G401.6 (cell line): ENCODE data around the gene SOX6.
"Not testable (repeated sequence)": the region's sequence is repeated elsewhere in the genome, so short reads cannot be mapped to it uniquely, and the experiment has no call there.

Source experiments
- FAIRE-seq: peaks from 2 replicates; lab custom pipeline; 2012; peaks lifted over from hg19 to GRCh38; lab: Jason Lieb, UNC

SOX6 gene

GRCh38 chr11:16034074-16034473 lies 322.3 kb downstream of the SOX6 start:
- FAIRE-seq = no peak

DNA sequence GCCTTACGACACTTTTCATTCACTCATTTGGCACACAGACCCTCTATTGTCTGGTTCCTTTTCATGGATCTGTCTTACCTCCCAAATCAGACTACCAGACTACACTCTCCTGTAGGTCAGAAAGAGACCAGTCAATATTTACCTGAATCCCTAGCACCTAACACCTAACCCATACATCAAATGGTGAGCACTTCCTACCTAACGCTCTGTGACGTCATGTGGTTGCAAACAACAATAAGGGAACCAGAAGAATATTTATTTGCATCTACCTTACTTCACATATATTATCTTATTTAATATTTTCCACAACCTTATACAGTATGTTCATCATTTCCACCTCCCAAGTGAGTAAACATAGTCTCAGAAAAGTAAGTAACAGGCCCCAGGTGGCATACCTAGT lies 323.4 kb downstream of the SOX6 start:
- no peak for FAIRE-seq

DNA sequence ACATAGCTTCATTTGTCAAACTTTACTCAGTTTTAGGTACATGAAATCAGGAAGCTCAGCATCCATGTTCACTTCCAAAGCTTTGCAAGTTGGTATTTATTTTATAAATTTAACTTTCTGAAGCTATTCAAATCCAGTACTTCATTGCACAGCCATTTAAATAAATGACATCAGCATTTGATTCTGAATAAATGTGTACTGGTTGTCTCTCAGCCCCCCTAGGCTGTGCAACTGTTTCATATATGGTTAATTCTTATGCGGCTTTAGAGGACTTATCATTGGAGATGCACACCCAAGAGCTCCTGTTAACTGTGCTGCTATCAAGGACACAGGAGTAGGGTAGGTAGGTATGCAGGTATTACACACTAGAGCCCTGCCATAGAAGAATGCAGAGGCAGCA lies 325.1 kb downstream of the SOX6 start:
- FAIRE-seq = no peak

DNA sequence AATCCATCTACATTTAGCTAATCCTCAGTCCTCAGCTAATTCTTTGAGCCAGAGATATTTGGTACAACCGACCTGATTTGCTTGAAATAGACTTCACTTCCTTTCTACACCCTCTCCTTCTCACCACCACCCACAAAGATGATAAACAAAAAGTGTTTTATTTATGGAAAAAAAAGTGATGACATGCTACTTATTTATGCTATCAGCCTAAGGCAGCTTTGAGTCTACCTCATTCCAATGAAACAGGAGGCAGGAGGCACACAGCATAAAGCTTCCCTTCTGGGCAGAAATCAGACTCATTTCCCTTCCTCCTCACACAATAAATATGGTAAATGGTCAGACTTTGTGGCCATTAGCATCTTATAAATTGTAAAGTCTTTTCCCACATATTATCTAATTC lies 325.7 kb downstream of the SOX6 start:
- FAIRE-seq = no peak

DNA sequence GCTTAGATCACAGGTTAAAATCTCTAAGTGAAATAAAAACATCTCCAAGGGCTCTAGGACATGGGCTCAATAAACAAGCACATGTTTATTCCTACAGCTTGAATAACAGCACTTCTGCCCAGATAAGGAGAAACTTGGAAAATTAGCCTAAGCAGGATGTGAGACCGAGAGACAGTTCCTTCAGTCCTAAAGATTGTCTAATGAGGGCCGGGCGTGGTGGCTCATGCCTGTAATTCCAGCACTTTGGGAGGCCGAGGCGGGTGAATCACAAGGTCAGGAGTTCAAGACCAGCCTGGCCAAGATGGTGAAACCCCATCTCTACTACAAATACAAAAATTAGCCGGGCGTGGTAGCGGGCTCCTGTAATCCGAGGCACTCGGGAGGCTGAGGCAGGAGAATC lies 327.2 kb downstream of the SOX6 start:
- FAIRE-seq = not testable (repeated sequence)

DNA sequence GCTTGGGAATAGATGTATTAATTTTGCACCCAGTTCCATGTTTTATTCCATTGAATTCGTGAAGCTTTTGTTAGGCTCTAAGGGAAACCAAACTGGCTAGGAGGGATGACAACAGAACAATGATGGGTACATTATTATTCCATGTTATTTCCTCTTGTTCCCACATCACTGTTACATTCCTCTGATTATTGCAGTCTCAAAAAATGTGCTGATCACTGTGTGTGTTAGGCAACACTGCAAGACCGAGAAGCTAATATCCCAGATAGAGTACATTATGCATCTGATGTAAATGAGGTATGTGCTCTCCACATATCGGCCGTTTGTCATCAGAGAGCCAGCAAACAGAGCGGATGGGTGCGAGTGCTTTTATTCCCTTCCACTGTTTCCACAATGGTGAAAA lies 327.9 kb downstream of the SOX6 start:
- FAIRE-seq = no peak

- no peak for FAIRE-seq
These were observed 328.7 kb downstream of the SOX6 start for GRCh38 chr11:16027621-16028020.

DNA sequence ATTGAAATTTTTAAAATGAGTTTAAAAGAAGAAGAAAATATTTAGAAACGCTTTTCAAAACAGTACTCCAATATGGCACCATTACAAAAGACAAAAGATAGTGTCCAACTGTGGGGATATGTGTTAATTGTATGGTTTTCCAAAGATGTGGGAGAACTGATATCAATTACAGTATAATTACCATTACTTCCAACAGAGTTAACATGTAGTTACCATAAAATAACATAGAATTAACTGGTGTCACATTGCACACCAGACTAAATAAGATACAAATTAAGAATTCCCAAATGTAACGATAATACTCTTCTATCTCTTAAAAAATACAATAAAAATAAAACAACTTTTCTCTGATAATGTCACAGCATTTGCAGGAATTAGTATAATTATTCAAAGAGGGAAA lies 329.5 kb downstream of the SOX6 start:
- FAIRE-seq = no peak

DNA sequence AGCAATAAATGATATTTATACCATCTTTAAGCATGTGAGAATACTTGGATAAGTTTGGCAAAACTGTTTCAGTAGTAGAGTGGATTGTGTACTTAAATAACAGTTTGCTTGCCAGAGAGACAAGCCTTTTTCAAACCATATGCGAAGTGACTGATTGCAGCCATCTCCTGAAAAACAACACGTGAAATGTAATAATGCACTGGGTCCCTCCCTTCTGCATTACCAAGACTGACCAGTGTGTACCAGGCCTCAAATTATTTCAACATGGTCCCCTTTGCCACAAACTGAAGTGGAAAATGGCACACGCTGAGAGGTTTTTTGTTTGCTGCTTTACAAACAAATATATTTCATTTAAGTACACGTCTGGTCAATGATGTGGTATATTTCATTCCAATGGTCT lies 337.4 kb downstream of the SOX6 start:
- FAIRE-seq = no peak

GRCh38 chr11:16016468-16016829 lies 339.9 kb downstream of the SOX6 start:
- FAIRE-seq = no peak

DNA sequence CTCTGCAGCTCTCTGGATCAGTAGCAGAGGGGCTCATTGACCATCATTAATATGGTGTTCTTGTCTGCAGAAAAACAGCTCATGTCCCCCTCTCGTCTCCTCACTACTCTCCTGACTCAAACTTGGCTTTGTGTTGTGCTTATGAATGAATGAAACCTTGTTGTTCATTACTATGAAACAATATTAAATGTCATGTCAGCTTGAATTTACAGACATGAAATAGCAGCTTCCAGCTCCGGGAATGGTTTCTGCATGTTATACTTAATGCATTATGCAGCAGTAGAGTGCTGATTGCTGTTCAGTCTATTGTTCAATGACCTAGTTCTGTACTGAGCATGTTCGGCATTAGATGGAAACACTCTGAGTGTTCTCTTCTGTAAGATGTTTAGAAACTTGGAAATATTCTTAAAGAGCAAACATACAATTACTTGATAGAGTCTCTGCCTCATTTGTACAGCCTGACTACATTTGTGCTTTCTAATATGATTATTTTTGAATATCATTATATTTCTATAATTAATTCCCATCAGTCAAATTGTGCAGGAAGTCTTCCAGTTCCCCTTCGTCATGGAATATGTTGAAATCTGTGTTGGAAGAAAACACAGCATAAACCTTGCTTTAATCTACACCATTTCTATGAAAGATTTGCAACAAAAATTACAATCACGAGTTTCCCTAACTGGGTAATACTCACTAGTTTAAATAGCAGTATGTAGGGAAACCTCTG lies 340.4 kb downstream of the SOX6 start:
- FAIRE-seq = no peak

DNA sequence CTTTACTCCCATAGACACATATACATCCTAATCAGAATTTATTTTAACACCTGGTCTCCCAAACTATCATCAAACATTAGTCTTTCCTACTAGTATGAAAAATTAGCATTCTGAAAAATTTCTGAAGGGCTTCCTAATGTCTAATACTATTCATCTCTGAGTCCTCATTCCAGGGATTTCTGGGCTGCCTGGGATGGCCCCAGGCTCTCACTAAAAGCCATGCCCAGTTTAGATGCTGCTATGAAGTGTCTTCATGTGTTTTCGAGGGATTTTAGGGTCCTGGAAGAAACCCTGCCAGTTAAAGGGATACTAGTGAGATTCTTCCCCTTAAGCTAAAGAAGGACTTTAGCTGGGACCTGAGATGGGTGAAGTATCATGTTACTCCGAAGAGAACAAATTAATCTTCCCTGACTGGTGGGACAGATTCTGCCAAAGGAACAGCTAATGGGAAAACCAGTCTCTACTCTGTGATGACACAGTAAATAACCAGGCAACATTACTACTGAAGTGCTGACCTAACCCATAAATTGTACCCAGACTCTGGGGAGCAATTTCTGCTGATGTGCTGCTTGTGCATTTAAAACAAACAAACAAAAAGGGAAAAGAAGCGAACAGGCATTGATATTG lies 342.6 kb downstream of the SOX6 start:
- no peak for FAIRE-seq

DNA sequence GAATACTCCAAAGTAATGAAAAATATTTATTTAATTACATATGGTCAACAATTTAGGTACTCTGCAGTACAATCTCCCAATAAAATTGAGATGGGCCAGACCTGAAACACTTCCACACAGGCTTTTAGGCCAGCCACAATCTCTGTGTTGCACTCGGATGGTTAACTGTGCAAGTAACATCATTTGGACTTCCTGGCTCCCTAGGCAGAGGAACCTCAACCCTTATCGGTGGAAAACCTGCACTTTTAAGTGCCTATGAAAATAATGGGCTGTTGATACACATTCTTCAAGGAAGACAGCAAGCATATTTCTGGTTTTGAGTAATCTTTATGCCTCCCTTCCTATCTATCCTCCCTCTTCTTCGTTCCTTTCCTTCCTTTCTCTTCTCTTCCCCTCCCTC lies 343.1 kb downstream of the SOX6 start:
- FAIRE-seq = no peak

GRCh38 chr11:16012125-16012751 lies 344.1 kb downstream of the SOX6 start:
- no peak for FAIRE-seq

DNA sequence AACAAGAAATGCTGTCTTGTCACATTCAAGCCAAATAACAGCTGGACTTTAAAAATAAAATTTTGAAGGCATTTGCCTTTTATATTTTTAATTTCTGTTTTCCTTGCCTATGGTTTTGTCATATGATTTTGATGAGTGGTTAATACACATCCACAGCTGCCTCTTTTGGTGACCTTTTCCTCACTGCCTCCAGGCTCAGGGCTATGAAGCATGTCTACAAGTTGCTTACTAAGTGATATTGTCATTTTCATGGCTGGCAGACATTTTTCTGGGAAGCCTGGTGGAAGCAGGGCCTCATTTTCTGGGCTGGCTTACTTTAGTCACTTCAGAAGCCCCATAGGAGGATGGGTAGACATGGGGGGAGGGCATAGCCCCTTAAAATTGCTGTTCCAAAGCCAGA lies 344.9 kb downstream of the SOX6 start:
- FAIRE-seq = no peak

DNA sequence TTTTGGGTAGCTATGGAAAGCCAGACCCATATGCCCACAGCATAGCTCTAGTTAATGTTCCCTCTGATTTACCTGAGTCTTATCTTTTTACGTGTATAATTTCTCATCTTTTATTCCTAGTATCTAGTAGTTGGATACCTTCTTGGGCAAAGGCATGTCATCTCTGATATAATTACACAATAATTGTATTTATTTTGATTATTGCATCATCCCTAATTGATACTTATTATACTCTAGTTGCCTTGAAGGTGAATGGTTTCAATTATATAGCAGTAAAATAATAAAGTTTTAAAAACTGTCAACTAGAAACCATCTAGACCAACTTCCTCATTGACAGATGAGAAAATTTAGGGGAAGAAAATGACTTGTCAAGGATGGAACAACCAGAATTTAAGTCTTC lies 347.3 kb downstream of the SOX6 start:
- no peak for FAIRE-seq

DNA sequence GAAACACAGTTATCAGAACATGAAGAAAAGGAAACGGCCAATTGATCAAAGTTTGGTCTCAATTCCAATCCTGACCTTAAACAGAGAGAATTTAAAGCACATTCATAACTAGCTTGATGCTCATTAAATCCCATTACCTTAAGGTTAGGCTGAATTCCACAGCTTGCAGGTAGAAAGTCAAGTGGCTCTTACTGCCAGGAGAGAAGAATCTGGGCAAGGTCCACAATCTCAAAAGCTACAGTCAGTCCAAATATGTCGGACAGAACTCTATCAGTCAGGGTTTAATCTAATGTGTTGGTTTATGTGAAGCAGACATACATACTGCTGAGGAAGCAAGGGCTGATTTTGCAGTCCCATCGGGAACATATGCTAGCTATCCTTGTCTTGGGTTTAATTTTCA lies 348.8 kb downstream of the SOX6 start:
- no peak for FAIRE-seq

- FAIRE-seq = no peak
These were observed 353.4 kb downstream of the SOX6 start for GRCh38 chr11:16002942-16003341.

DNA sequence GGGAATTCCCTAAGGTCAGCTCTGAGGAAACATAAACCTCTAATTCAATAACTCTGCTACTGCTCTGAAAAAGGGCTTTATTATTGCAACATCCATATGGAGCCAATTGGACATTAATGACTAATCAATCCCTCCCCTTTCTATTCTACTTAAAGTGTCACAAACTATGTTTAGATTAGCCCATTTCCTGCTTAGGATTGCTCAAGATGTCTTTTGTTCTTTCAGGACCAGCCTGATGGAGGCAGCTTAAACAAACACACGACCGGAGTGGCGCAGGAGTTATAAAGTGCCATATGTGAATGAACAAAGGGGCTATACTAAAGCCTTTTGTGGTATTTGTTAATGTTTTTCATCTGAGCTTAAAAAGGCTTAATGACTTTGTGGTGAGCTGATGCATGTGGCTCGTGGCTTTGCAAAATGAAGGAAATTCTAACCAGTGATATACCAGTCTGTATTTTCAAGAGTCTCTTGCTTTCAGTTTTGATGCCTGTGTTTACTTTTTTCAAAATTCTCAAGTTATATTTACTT lies 354.4 kb downstream of the SOX6 start:
- no peak for FAIRE-seq

DNA sequence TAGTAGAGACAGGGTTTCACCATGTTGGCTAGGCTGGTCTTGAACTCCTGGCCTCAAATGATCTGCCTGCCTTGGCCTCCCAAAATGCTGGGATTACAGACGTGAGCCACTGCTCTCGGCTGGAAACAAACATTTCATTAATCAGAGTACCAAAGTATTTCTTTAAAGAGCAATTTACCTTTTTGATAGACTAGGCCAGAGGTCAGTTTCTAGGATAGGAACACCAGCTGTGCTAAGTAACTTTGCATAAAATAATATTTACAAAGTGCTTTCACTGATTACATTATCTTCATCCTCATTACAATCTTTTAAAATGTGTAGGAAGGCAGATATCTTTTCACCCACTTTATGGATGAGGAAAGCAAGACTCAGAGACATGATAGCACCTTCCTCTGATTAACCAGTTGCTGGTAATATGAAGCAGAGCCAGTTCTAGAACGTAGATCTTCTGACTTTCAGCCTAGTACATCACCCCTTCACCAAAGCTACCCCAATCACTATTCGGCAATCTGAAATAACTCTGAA lies 355.2 kb downstream of the SOX6 start:
- FAIRE-seq = no peak

DNA sequence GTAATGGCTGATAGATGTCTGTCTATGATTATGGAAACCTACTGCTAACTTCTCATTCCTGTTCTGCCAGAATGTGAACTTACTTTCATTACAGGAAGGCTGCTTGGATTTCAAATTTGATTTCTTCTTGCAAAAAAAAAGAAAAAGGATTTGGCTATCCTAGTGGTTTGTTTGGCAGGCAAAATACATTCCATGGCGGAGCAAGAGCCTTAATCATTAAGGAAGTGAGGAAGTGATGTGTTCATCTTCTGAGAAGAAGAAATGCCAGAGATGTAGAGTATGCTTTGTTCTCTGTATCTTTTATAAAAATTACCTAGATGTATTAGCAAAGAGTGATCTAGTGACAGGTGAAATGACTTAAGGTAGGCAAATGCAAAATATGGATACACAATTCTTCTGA lies 356.3 kb downstream of the SOX6 start:
- FAIRE-seq = no peak

- FAIRE-seq = no peak
These were observed 363.0 kb downstream of the SOX6 start for GRCh38 chr11:15993345-15993744.

DNA sequence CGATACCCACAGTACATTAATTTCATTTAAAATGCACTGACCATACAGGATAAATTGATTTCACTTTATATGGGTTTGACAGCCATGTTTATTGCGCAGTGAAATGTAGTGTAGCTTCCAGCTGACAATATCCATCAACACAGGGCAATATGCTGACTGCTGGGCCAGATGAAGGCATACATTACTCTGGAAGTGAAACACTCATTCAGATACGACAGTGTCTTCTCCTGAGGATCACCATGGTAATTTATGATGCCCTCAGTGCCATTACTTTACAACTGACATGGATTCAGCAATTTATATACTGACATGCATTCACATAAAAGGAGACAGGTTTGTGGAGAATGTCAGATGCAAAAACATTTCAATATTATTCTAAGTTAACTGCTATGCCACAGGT lies 365.1 kb downstream of the SOX6 start:
- no peak for FAIRE-seq

- no peak for FAIRE-seq
These were observed 366.7 kb downstream of the SOX6 start for GRCh38 chr11:15989685-15990084.
